T-helper 9 cell (primary cell): ENCODE data around the gene PRICKLE2.

Experiments
- DNase-seq: peaks from one replicate; pipeline ENCODE4 v3.0.0-alpha.2; 2020

PRICKLE2 gene

DNA sequence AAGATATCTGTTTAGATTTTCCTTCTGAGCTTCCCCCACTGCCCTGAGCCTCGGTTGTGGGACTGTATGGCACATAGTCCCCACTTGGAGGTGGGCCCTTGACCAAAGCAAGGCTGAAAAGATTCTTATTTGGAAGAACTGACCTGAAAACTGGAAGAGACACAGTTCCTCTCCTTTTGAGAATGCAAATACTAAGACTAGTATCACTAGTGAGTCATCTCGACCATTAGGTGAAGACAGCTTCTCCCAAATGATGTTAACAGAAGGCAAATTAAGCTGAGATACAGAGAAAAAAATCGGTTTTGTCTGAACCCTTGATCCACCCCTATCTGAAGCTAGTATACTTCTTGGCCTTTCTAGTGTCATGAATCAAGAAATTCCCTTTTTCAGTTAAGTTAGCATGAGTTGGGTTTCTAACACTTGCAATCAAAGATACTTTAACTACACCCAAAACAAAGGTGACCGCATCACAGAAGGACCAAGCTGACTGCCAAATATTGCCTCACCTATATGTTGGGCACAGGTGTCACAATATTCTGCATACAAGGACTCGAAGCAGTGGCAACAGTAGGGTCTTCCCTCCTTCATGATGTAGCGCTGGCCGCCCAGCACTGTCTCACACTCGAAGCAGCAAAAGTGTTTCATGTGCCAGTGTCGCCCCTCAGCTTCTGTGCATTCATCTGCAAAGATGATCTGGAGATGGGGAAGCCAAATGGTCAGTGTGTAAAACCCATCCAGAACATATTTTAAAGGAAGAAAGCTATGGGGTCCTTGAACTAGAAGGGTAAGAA lies 72.4 kb downstream of the PRICKLE2 start:
- DNase-seq: no peak

DNA sequence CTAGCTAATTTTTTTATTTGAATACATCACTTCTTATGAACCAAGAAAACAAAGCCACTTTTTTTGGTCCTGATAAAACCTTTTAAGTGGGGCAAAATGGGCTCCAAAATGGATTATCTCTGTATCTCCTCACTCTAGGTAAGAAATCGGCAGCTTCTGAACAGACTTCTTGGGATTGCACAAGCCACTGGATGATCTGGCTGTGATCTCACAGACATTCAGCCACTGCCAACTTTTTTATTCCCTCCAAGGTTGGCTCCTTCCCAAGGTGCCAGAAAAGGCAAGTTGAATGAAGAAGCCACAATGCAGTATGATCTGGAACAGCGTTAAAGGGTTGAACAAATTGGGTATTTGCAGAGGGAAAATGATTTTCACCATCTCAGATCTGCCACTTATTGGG lies 73.2 kb downstream of the PRICKLE2 start:
- no peak for DNase-seq

DNA sequence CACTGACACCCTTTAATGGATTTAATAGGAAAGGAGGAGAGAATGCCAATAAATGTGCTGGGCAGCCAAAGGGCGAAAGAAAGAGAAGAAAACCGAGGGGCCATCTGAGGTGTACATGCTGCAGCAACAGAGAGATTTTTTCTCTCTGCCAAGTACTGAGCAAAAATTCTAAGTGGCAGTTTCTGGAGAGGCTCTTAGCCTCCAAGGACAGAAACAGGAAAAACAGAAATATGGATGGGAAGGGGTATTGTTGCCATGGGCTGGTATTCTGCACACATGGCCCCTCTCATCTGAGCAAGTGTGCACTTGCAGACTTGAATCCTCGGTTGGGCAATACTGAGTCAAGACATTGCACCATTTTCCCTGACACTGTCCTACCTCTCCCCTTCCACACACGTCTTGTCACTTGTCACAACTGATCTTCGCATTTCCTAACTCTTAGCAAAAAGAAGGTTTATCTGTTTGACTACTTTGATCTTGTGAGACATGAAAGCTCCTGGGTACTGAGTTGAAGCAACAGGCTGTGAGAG lies 73.9 kb downstream of the PRICKLE2 start:
- no peak for DNase-seq

DNA sequence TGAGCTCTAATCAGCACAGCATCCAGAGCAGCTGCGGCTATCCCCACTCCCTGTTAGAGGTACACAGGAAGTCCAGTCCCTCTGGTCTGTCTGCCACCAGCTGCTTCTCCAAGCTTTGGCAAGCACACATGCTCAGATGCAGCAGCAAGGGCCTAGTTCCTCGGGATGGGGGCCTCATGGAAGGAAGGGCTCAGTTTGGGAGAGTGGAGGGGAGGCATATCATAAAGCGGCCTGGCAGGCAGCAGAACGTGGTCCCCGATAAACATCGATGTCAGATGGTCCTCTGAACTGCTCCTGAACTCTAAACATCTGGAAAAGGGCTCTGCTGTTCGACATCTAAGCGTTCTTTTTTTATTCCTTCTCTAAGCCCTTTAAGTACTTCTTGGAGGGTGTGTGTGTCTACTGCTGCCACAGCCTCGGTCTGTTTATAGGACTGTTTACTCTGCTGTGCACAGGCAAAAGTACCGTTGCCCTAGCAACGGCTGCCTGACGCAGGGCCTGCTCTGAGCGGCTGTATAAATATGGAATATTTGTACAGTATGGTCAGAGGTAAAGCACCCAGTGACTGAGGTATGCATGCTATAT lies 74.6 kb downstream of the PRICKLE2 start:
- no peak for DNase-seq

DNA sequence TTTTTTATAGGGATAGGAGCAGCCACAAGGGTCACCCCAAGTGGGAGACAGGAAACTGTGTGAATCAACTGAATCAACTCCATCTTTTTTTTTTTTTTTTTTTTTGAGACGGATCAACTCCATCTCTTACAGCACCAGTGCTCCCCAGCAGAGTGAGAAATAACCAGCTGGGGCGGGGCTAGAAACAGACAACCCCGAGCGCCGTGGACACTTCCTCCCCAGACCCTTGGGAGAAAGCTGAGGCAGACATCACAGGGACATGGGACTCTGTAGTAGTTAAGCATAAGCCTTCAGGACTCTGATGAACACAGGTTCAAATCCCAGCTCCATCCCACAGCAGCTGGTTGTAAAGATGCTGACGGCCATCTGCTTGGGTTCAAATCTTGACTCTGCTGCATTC lies 75.4 kb downstream of the PRICKLE2 start:
- no peak for DNase-seq

DNA sequence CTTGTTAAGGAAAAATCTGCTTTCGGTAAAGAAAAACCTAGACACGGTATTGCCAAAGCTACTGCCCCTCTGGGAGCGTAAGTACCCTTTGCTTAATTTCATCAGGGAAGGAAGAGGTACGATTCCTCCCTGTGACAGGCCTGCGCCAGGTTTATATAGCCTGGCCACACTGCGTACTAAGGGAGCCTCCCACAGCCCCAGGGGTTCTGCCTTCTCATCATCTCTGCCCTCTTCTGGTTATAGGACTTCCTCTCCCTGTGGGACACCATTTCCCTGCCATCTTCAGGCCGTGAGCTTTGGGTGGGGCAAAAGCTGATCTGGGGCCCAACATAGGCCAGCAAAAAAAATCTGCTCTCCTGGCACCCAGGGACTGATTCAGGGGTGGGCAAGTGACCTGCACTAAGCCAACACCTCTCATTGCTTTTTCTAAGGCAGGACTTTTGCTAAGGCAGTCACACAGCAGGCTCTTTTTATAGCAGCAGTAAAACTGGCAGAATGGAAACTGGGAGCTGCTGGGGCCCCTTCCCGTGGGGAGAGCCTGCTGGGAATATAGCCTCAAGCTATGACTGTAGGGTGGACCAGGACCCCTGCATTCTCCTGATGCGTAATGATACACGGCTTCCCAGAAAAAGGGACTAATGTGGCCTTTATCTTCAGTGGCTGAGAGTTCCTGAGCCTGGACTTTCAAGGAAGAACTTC lies 76.2 kb downstream of the PRICKLE2 start:
- no peak for DNase-seq

DNA sequence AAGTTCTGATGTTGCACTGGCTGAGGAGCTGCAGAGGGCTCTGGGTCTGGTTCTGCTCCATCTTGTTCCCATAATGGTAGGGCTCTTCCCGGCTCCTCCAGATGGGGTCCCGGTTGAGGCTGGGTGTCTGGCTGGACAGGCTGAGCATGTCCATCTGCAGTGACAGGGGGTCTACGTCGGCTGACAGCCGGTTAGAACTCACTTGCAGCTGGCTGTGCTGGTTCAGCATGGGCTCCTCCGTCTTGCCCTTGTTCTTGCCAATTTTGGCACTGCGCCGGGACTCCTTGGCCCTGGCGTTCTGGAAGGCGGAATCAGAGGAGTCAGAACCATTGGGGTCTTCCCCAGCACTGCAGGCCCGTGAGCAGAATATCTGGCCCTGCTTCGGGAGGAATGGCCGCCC lies 78.1 kb downstream of the PRICKLE2 start:
- DNase-seq: no peak

DNA sequence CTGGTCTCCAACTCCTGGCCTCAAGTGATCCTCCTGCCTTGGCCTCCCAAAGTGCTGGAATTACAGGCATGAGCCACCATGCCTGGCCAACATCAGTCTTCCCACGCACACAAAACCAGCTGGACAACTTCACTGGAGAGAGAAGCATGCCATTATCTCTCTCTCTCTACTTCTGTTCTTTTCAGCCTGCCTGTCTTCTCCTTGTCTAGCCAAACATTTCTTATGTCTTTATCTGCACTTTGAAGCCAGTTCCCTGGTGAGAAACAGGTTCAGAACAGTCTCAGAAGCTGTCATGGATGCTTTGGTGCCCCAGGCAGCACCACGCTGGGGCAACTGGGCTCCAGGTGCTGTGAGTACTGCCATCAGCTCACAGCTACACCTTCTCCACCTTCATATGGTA lies 79.8 kb downstream of the PRICKLE2 start:
- no peak for DNase-seq

DNA sequence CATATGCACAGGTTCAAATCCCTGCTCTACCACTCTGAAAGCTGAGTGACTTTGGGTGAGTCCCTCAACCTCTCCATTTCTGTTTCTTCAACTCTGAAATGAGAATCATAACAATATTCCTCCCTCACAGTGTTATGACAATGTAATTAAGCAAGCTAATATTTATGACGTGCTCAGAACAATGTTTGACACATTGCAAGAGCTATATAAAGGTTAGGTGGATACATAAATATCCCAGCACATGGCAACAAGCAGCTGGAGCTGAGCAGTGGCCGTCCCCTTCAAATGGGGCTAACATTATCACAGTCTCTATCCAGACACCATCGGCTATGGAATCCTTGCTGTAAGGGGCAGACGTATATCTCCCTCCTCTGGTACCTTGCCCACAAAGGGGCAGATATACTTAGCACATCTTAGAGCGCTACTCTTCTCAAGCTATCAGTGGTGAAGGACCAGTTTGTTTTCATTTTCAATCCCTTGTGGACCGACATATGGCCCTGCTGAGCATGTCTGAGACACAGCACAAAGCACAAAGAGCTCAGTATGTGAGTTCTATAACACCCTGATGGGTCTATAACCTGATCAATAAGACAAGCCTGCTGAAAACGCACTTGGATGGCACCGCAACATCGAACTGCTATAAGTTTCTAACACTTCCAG lies 80.9 kb downstream of the PRICKLE2 start:
- no peak for DNase-seq

DNA sequence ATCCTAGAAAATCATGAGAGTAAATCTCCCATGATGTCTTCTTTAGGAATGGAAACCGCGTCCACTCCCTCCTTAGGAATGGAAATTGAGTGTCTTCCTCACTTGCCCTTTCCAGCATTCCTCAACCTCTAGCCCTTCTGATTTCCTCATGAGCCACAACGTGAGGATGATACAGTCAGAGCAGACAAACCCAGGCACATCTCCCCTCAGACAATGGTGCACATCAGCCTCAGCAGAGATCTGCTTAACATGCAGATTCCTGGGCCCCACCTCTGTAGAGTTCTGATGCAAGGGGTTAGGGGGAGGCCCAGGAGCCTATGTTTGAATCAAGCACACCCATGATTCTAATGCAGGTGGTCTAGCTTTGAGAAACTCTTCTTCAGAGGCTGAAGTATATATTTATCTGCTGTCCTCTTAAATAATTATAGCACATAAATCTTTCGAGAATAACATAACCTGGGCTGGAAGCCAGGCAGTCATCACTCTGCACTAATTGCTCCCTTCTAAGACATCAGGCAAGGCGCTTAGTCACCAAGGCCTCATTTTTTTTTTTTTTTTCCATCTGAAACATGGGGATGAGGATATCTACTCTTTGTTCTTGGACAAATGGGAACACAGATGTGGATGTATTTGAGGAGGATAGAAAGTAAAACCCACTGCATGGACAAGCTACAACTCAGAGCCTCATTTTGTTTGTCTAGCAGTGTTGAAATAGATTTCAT lies 81.7 kb downstream of the PRICKLE2 start:
- no peak for DNase-seq

DNA sequence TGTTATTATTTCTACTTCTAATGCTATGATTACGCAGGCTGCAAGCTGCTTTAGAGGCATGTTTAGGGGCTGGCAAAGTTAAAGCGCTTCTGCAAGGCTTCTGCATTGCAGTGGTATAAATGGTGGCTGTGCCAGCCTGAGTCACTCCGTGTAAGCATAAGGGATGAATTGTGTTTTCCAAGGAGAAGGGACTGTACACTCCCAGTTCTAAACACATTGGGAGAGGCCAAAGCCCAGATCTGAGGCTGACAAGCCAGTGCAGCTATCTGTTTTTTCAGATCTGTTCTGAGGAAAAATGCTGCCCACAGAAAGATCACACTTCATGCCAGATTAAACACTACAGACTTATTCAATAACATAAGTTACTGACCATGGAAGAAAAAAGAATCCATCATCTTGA lies 83.8 kb downstream of the PRICKLE2 start:
- DNase-seq: no peak

DNA sequence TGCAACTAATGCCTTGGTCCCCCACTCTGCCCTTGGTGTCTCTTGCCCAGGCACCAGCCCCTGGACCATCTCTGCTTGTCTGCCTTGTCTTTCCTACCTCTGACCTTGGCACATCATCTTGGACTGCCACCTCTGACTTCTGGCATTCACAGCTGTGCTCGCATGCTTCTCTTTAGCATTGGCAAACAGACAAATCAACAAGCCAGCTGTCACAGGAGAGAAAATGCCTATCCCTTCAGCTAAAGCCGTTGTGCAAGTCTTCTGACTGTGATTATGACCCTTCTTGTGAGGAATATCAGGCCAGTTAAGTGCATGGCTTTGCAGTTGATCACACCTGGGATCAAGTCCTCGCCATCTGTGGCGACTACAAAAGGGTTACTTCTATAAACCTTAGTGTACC lies 84.6 kb downstream of the PRICKLE2 start:
- DNase-seq: no peak

DNA sequence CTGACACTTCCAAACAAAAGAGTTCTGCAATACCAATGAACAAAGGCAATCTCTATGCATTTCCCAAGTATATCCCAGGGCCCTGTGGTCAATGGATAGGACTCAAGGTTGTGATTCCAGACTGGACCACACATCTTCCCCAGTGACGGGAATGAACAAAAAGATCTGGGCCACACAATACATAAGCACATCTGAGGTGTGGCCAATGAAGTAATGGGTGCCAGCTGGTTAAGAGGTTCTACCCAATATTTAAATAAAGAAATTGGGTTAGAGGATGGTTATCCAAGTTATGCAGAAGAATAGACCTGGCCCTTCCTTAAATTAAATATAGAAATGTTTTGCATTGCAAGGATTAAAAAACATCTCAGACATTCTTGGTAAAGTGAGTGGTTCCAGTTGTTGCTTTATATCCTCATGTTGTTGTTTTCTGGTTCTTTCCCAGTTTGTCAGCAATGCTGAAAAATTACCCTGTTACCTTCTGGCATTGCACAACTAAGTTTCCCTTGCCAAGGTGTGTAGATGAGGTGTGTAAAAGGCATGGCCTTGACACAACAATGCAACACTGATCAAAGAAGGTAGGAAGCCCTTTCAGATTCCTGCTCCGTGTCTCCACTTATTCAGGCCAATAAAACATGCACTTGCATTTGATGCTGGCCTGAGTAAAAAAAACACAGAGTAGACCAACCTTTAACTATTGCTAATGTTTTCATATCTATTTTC lies 86.5 kb downstream of the PRICKLE2 start:
- no peak for DNase-seq

DNA sequence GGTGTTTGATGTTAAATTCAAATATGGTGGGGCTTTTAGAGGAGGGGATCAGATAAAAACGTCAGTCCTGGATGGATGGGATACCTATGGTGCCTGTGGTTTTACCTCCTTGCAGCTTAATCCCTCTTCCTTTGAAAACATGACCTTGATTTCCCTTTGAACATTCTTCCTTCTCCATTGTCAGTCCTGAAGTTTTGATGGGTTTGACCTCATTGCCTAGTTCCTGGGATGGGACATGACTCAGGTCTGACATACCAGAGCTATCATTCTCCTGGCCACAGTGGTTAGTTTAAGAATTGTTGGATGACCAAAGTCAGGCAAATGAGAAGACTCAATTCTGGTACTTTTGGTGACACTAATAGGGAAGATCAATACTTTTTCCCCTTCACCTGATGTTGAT lies 87.2 kb downstream of the PRICKLE2 start:
- DNase-seq: no peak

DNA sequence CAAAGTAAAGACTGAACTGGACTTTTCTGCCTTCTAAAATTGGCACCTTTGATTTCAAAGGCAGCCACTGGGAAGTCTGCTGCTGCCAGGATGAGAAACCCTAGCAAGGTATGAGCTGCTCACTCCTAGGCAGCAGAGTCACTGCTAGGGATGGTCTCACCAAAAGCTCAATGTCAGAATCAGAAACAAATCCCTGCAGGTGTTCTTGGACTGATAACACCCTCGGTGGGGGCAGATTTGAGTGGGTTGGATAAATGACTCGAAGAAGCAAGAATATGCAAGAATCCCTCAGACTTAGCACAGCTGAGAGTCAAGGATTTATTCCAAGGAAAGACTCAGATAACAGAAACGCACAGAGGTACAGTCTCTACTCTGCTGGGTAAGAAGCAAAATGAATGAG lies 90.4 kb downstream of the PRICKLE2 start:
- DNase-seq: no peak

DNA sequence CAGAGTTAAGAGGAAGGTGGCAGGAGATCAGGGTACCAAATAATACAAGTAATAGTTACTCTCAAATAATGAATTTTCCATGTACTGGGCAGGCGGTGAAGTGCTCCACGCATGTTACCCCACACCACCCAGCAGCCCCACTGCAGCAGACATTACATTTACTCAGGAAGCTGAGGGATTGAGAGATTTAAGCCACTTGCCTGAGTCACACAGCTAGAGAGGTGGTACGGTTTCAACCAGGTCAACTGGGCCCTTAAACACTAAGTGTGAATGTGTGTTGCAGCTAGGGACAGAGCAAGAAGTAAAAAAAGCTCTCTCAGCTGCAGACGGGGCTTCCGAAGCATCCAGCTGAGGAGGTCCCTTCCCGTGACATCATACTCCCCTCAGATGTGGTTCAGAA lies 91.3 kb downstream of the PRICKLE2 start:
- no peak for DNase-seq

DNA sequence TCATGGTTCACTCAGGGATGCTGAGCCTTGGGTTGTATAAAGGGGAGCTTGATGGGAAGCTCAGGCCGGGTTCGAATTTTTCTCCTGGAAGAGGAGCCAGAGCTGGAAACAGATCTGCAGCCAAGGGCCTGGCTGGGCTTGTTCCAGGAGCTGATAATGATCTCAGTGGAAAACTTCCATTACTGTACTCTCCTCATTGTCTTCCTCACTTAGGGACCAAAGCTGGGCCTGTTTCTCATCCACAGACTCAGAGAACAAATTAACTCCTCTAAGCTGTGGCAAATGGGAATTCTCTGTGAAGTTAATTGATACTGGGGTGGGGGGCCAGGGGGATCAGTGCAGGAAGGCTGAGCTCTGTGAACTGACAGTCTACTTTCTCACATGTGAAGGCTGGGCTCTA lies 92.0 kb downstream of the PRICKLE2 start:
- no peak for DNase-seq

DNA sequence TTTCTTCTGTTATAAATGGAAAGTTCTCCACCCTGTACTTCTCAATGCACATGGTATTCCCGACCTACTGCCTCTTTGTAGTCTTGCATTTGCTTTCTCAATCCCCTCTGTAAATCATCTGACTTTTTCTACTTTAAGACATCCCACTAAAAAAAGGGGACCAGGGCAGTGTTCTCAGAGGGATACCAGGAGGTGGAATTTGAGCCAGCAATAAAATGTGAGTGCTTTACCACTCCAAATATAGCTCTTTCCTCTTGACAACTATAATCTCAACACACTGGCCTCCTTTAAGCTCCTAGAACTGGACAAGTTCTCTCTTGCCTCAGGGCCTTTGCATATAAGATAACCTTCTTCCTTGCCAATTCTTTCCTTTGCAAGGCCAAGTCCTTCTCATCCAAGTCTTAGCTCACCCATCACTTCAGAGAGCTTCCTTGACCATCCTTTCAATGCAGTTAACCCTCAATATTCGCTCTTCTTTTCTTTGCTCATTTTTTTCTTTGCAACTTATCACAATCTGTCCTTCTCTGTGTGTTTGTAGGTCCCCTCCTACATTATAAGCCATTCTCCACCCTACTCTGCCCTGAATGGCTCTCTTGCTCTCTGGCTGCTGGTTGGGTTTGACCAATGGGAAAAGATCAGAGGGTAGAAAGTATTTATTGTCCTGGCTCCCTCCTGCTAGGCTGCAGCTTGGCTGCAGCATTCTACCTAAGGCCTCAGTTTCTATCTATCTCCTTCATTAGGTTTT lies 93.4 kb downstream of the PRICKLE2 start:
- DNase-seq: no peak

DNA sequence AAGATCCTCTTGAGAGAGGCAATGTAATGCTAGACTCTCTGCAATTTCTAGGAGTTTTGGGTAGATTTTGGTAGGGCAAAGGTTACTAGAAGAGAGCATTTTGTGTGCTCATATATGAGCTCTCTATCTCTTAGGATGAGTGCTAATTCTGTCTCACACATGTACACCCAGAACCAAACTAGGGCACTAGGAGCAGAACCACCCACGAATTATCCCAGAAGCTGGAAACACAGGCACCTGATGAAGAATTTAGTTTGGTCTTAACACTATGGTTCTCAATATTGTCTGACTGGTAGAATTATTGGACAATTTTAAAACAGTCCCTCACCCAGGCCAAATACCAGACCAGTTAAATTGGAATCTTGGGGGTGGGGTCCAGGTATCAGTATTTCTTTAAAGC lies 94.8 kb downstream of the PRICKLE2 start:
- no peak for DNase-seq

DNA sequence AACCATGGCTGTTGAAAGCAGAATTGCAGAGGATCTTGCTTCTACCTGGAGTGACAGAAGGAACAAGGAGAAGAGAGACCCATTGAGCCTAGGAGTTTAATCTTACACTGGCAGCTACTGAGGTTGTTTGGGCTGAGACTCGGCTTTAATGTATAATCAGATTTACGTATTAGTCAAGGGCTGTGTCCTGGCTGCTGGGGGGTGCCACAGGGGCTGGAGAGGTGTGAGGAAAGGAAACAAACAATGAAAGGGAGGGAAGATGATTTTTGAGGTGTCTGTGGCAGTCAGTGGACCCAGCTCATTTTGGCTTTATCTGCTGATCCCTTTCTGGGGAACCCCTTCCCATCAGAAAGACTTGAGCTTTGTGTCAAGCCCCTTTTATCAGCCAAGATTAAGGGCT lies 95.7 kb downstream of the PRICKLE2 start:
- no peak for DNase-seq

DNA sequence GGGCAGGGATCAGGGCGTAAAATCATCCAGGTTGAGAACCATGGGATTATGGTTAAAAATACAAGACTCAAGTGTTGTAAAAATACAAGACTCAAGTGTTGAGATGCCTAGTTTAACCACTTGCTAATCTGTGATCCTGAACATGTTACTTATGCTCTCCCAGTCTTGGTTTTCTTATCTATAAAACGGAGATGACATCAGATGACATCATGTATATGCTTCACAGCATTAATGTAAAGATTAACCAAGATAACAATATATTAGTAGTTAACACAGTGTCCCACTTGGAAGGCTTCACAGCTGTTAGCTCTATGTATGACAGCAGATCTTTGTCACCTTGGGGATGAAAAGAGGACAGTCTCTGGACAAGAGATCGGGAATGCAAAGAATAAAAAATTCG lies 96.2 kb downstream of the PRICKLE2 start:
- DNase-seq: no peak
